Activated CD8-positive, alpha-beta memory T cell treated with anti-CD3 and anti-CD28 coated beads for 36 hours (primary cell): ENCODE measurements around the gene CHAF1B. TPM values are rescaled to one million over a fixed set of nuclear protein-coding genes. Genes with fewer than 3 reads are reported as not detected.

Experiments used
- CTCF ChIA-PET: fragments of 350-600 bp; sonication (Branson Sonifier 250); formaldehyde crosslinking; loops from one replicate; lab custom pipeline; 2021; ENCODE audit warnings: antibody characterized with exemption; lab: Charles Lee
- POLR2A ChIA-PET: fragments of 350-600 bp; sonication (Branson Sonifier 250); formaldehyde crosslinking; loops from one replicate; lab custom pipeline; 2021; ENCODE audit warnings: antibody characterized with exemption; lab: Charles Lee
- total RNA-seq, 2 experiments: library from RNA; stranded (reverse); gene quantifications; one replicate each; pipeline ENCODE4 v1.2.3, GENCODE V29; 2021

Gene CHAF1B
- total RNA-seq, 2 experiments from 2014 or later: 35.2 to 35.6 TPM

GRCh38 chr21:36420571-36421339 lies 35.6 kb downstream of the CHAF1B start:
- ChIA-PET POLR2A (no interaction called here), CTCF (interaction anchor here (1.3 kb wide), 1 partner anchor 179 kb away, joined by 3 read pairs; no protein-coding TSS in a partner anchor)

- POLR2A ChIA-PET: no interaction called here
Observed at GRCh38 chr21:36422279-36423098, 37.3 kb downstream of the CHAF1B start.

GRCh38 chr21:36423771-36424433 lies 38.7 kb downstream of the CHAF1B start:
- CTCF ChIA-PET: no interaction called here

More at GRCh38 chr21:36422279-36423098, 37.3 kb downstream of the CHAF1B start:
- CTCF ChIA-PET: interaction anchor here (1.4 kb wide), 1 partner anchor 8 kb away, joined by 7 read pairs; no protein-coding TSS in a partner anchor

GRCh38 chr21:36424592-36424991 lies 39.4 kb downstream of the CHAF1B start:
- ChIA-PET POLR2A (no interaction called here), CTCF (no interaction called here)

More at GRCh38 chr21:36423771-36424433, 38.7 kb downstream of the CHAF1B start:
- POLR2A ChIA-PET: no interaction called here

GRCh38 chr21:36425286-36425685 lies 40.1 kb downstream of the CHAF1B start:
- CTCF ChIA-PET: no interaction called here
- POLR2A ChIA-PET: no interaction called here

- POLR2A ChIA-PET: no interaction called here
- CTCF ChIA-PET: interaction anchor here (1.2 kb wide), 1 partner anchor 300 kb away, joined by 3 read pairs; no protein-coding TSS in a partner anchor
Observed at GRCh38 chr21:36427502-36427901, 42.3 kb downstream of the CHAF1B start.

- POLR2A ChIA-PET: interaction anchor here (0.6 kb wide), 1 partner anchor 742 kb away, joined by 3 read pairs; no protein-coding TSS in a partner anchor
- CTCF ChIA-PET: interaction anchor here (0.5 kb wide), 1 partner anchor 25 kb away, joined by 3 read pairs; no protein-coding TSS in a partner anchor
Observed at GRCh38 chr21:36428761-36429432, 43.7 kb downstream of the CHAF1B start.

- POLR2A ChIA-PET: interaction anchor here (0.7 to 1.2 kb wide), 2 partner anchors 45 to 123 kb away, joined by 3 to 5 read pairs; partner anchors contain the start of gene CHAF1B
- CTCF ChIA-PET: interaction anchor here (0.7 kb wide), 1 partner anchor 276 kb away, joined by 3 read pairs; no protein-coding TSS in a partner anchor
Observed at GRCh38 chr21:36429947-36430546, 44.9 kb downstream of the CHAF1B start.

GRCh38 chr21:36430841-36431240 lies 45.6 kb downstream of the CHAF1B start:
- ChIA-PET CTCF (interaction anchor here (0.7 kb wide), 1 partner anchor 275 kb away, joined by 3 read pairs; no protein-coding TSS in a partner anchor), POLR2A (interaction anchor here (0.6 kb wide), 1 partner anchor 985 kb away, joined by 3 read pairs; no protein-coding TSS in a partner anchor)

- CTCF ChIA-PET: no interaction called here
Observed at GRCh38 chr21:36431252-36431651, 46.1 kb downstream of the CHAF1B start.

GRCh38 chr21:36433059-36433709 lies 48.0 kb downstream of the CHAF1B start:
- ChIA-PET POLR2A (no interaction called here), CTCF (no interaction called here)

More at GRCh38 chr21:36431252-36431651, 46.1 kb downstream of the CHAF1B start:
- POLR2A ChIA-PET: no interaction called here

GRCh38 chr21:36434144-36434543 lies 49.0 kb downstream of the CHAF1B start:
- POLR2A ChIA-PET: no interaction called here
- CTCF ChIA-PET: no interaction called here

GRCh38 chr21:36436829-36437744 lies 51.9 kb downstream of the CHAF1B start:
- ChIA-PET POLR2A (no interaction called here), CTCF (no interaction called here)

GRCh38 chr21:36437745-36438128 lies 52.5 kb downstream of the CHAF1B start:
- ChIA-PET CTCF (no interaction called here), POLR2A (no interaction called here)

- ChIA-PET CTCF (no interaction called here), POLR2A (interaction anchor here (0.6 kb wide), 1 partner anchor 11 kb away, joined by 3 read pairs; no protein-coding TSS in a partner anchor)
Observed at GRCh38 chr21:36441715-36442114, 56.5 kb downstream of the CHAF1B start.

- CTCF ChIA-PET: no interaction called here
- POLR2A ChIA-PET: no interaction called here
Observed at GRCh38 chr21:36446301-36446700, 61.1 kb downstream of the CHAF1B start.

GRCh38 chr21:36450511-36450910 lies 65.3 kb downstream of the CHAF1B start:
- ChIA-PET CTCF (no interaction called here), POLR2A (no interaction called here)
